Testis (tissue), 3 donors: ENCODE data around the gene LAMTOR1. TPM values are rescaled to one million over a fixed set of nuclear protein-coding genes. Genes with fewer than 3 reads are reported as not detected.

Source experiments
- DNase-seq: peaks from one replicate; pipeline ENCODE4 v3.0.0-alpha.2; 2019
- H3K27ac ChIP-seq, 2 donors: fragments of 200-600 bp; sonication (generic); one replicate each; pipeline ENCODE4 v1.5.1; 2019
- H3K27me3 ChIP-seq: fragments of 200-600 bp; sonication (generic); one replicate; pipeline ENCODE4 v1.5.1; 2019
- H3K36me3 ChIP-seq: fragments of 200-600 bp; sonication (generic); one replicate; pipeline ENCODE4 v1.5.1; 2017; ENCODE audit warnings: low read depth; ENCODE audit errors: missing control alignments
- H3K4me1 ChIP-seq: fragments of 200-600 bp; sonication (generic); one replicate; pipeline ENCODE4 v1.5.1; 2019
- H3K4me3 ChIP-seq, 2 donors: fragments of 200-600 bp; sonication (generic); one replicate each; pipeline ENCODE4 v1.5.1; 2017 to 2019
- H3K9me3 ChIP-seq: fragments of 200-600 bp; sonication (generic); one replicate; pipeline ENCODE4 v1.5.1; 2017
- CTCF ChIP-seq, 3 experiments: fragments of 450-650 bp in 2 of 3; fragments of 200-600 bp in 1 of 3; sonication (generic) in 1 of 3; IDR thresholded peaks; one replicate each; pipeline ENCODE4 v1.5.1; 2016 to 2019; ENCODE audit warnings: antibody characterized with exemption in 3 of 3, mild to moderate bottlenecking in 2 of 3, moderate library complexity in 1 of 3
- POLR2A ChIP-seq: fragments of 450-650 bp; IDR thresholded peaks from one replicate; pipeline ENCODE4 v1.6.1; 2017; ENCODE audit warnings: antibody characterized with exemption, mild to moderate bottlenecking, moderate library complexity
- WGBS, 2 donors: methylation state at CpG; one replicate each; pipeline ENCODE4 v1.1.5; 2018; 5-methylcytosine and 5-hydroxymethylcytosine counted together
- intact Hi-C: fragments of 100-400 bp; cut with DNase I; formaldehyde crosslinking; loops from one replicate; pipeline ENCODE4 v1.15.1; 2023; ENCODE audit warnings: low total_unique reads
- polyA plus RNA-seq: library from polyadenylated mRNA; stranded (reverse); fragments of 350-450 nt; fragmentation: Illumina TruSeq; extraction: RNeasy Lipid Tissue Mini Kit (QIAGEN cat#74804); gene quantifications from one replicate; pipeline ENCODE4 v1.2.3, GENCODE V29; 2014; ENCODE audit warnings: low read depth, low replicate concordance; ENCODE audit not compliant: insufficient read depth
- total RNA-seq, 2 donors: library from RNA; depleted of rRNA; stranded (reverse); fragments of >200 nt; gene quantifications; one replicate each; pipeline ENCODE4 v1.2.3, GENCODE V29; 2016

LAMTOR1 gene
- total and polyA plus RNA-seq, 3 donors from 2014 or later, result 86.9 to 107 (median 89.0) TPM

DNA sequence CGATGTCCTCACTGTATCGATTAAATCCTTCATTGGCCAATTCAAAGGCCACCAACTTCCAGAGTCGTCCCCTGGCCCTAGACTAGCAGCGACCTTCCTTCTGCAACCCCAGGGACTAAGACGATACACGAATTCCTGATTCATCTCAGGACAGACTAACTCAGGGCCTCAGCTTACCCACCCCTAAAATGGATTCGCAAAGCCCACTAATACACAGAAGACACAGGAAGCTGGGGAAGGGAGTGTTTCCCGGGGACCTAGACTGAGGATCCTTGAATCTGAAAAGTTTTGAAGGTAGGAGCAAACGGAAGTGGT lies 509 bp downstream of the LAMTOR1 start:
- TF ChIP-seq POLR2A, result no peak
- no peak for TF ChIP-seq CTCF (IDR thresholded peaks at IDR 0.05)
- Histone ChIP-seq H3K27ac (peak overlapping the region; percentile 94 to 95), H3K4me1 (peaks cover 23% of the 10 kb centered on the region), H3K9me3 (no peaks in the 10 kb centered on the region), H3K4me3 (peak overlapping the region; percentile 94 to 98), H3K27me3 (no peaks in the 10 kb centered on the region), H3K36me3 (no peaks in the 10 kb centered on the region)
- WGBS, 2 donors, result 2 to 3% methylated on average over 8 to 9 of the region's 9 CpGs
- intact Hi-C loops, result no loop called here
- DNase-seq, result no peak

DNA sequence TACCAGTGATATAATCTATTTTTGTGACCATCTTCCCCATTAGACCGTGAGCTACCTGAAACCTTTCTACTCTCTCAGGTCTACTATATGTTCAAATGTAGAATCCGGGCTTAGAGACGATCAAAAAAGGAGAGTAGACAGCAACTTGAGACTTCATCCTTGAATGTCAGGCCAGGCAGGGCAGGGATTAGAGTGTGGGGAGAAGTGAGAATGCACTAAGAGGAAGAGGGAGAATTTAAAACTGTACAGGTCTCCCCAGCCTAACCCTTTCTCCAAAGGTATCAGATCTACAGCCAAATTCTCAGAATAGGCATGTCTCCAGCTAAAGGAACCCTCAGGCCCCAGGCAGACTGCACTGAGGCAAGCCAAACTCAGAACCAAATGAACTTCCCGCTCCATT lies 935 bp downstream of the LAMTOR1 start:
- Histone ChIP-seq H3K27me3 (no peaks in the 10 kb centered on the region), H3K4me1 (peaks cover 23% of the 10 kb centered on the region), H3K4me3 (peak overlapping the region; percentile 94 to 98), H3K36me3 (no peaks in the 10 kb centered on the region), H3K9me3 (no peaks in the 10 kb centered on the region), H3K27ac (peak overlapping the region; percentile 94 to 95)
- no peak for DNase-seq
- WGBS, 2 donors, result 32 to 43% methylated on average over 4 of the region's 4 CpGs
- intact Hi-C loops, result no loop called here
- no peak for TF ChIP-seq CTCF (IDR thresholded peaks at IDR 0.05)
- TF ChIP-seq POLR2A, result no peak

- Histone ChIP-seq H3K4me3 (no peak overlapping the region), H3K27ac (no peak overlapping the region), H3K9me3 (no peaks in the 10 kb centered on the region), H3K4me1 (peaks cover 23% of the 10 kb centered on the region), H3K27me3 (no peaks in the 10 kb centered on the region), H3K36me3 (no peaks in the 10 kb centered on the region)
- DNase-seq, result no peak
- intact Hi-C loops, result no loop called here
- WGBS, 2 donors, result 78 to 88% methylated on average over 1 of the region's 1 CpG
- TF ChIP-seq POLR2A, result no peak
- no peak for TF ChIP-seq CTCF (IDR thresholded peaks at IDR 0.05)
Measured at GRCh38 chr11:72100462-72100861, 2.6 kb downstream of the LAMTOR1 start.

- H3K4me1 ChIP-seq, result peaks cover 23% of the 10 kb centered on the region
- WGBS, 2 donors, result 75 to 87% methylated on average over 3 of the region's 3 CpGs
Measured at GRCh38 chr11:72100009-72100408, 3.1 kb downstream of the LAMTOR1 start.

More at GRCh38 chr11:72100009-72100408, 3.1 kb downstream of the LAMTOR1 start:
- H3K27ac ChIP-seq, result no peak overlapping the region
- H3K27me3 ChIP-seq, result no peaks in the 10 kb centered on the region
- TF ChIP-seq CTCF (IDR thresholded peaks at IDR 0.05), result no peak
- TF ChIP-seq POLR2A, result no peak
- no peaks in the 10 kb centered on the region for H3K9me3 ChIP-seq
- intact Hi-C loops, result no loop called here
- no peak overlapping the region for H3K4me3 ChIP-seq
- DNase-seq, result no peak
- H3K36me3 ChIP-seq, result no peaks in the 10 kb centered on the region
